K562 (cell line): ENCODE measurements around the gene ANKRD13A. TPM values are rescaled to one million over a fixed set of nuclear protein-coding genes. Genes with fewer than 3 reads are reported as not detected.

ENCODE experiments used
- ATAC-seq: fragments of 200-7000 bp; cut with Tn5 transposase; 3 replicates; pipeline ENCODE4 v1.9.1; 2020; ENCODE audit warnings: moderate library complexity
- BruUV-seq: library from RNA; stranded (reverse); fragments of 400-500 nt; replicated peaks from 2 replicates; lab custom pipeline; 2021; lab: Mats Ljungman, UMichigan
- CTCF ChIA-PET: fragments of 300-600 bp; formaldehyde crosslinking; extraction: SDS; loops from one replicate; lab custom pipeline; 2021; ENCODE audit warnings: low intra/inter-chr PET ratio; lab: Yijun Ruan, JAX
- POLR2A ChIA-PET: fragments of 300-600, 350-650 bp; sonication (Branson Sonifier 250); formaldehyde crosslinking; extraction: SDS; loops from one replicate; lab custom pipeline; 2021; ENCODE audit warnings: antibody characterized with exemption, inconsistent platforms; lab: Yijun Ruan, JAX
- DNase-seq, 4 experiments: peaks; one replicate each; pipeline versions ENCODE4 v3.0.0 to v3.0.0-alpha.2; 2011 to 2018; ENCODE audit warnings: low spot score in 3 of 4, mixed read lengths in 3 of 4; ENCODE audit errors: extremely low read depth in 1 of 4
- FAIRE-seq: peaks from 2 replicates; lab custom pipeline; 2011; peaks lifted over from hg19 to GRCh38; lab: Jason Lieb, UNC
- H2AFZ ChIP-seq: 2 replicates; pipeline ENCODE4 v1.6.0; 2011; ENCODE audit warnings: low read depth, low read length, control low read depth, inconsistent platforms
- H3K27ac ChIP-seq: fragments of 200-600 bp; 3 replicates; pipeline ENCODE4 v1.8.0; 2011; ENCODE audit warnings: low read depth, mild to moderate bottlenecking, control low read depth, inconsistent platforms, low read length, moderate library complexity, mixed read lengths; ENCODE audit errors: extremely low read depth
- H3K27me3 ChIP-seq, 2 experiments: fragments of 300-600 bp in 1 of 2; 2 replicates in 1 of 2; 3 replicates in 1 of 2; pipeline versions ENCODE4 v1.6.0 to v1.8.0; 2011; ENCODE audit warnings: inconsistent platforms in 2 of 2, low read length in 2 of 2, mild to moderate bottlenecking in 1 of 2, mixed read lengths in 1 of 2, moderate library complexity in 1 of 2; ENCODE audit not compliant: control insufficient read depth in 2 of 2, insufficient read depth in 2 of 2
- H3K36me3 ChIP-seq: fragments of 300-600 bp; 3 replicates; pipeline ENCODE4 v1.8.0; 2011; ENCODE audit warnings: mild to moderate bottlenecking, low read length, inconsistent platforms; ENCODE audit not compliant: control insufficient read depth, insufficient read depth
- H3K4me1 ChIP-seq, 2 experiments: fragments of 200-600 bp in 1 of 2; replicated peaks in 1 of 2; 2 replicates in 1 of 2; 3 replicates in 1 of 2; pipeline versions ENCODE4 v1.5.1 to v1.8.0; 2011; ENCODE audit warnings: inconsistent platforms in 2 of 2, low read length in 2 of 2, mild to moderate bottlenecking in 1 of 2, mixed read lengths in 1 of 2, moderate library complexity in 1 of 2; ENCODE audit not compliant: control insufficient read depth in 2 of 2, insufficient read depth in 2 of 2
- H3K4me2 ChIP-seq: 2 replicates; pipeline ENCODE4 v1.6.1; 2011; ENCODE audit warnings: low read length, control low read depth, inconsistent platforms, mixed read lengths; ENCODE audit not compliant: insufficient read depth
- H3K4me3 ChIP-seq: fragments of 200-600 bp; sonication (generic), shearing (Covaris generic); 2 replicates; pipeline ENCODE4 v1.5.1; 2016; ENCODE audit warnings: control low read depth, inconsistent platforms
- H3K79me2 ChIP-seq: fragments of 200-600 bp; 3 replicates; pipeline ENCODE4 v1.8.0; 2011; ENCODE audit warnings: low read length, inconsistent platforms; ENCODE audit not compliant: control insufficient read depth, insufficient read depth
- H3K9ac ChIP-seq, 2 experiments: 2 replicates each; pipeline versions ENCODE4 v1.6.0 to v1.6.1; 2011; ENCODE audit warnings: low read depth in 2 of 2, low read length in 2 of 2, control low read depth in 1 of 2, inconsistent platforms in 1 of 2, mild to moderate bottlenecking in 1 of 2, mixed read lengths in 1 of 2; ENCODE audit not compliant: insufficient read depth in 1 of 2
- H3K9me1 ChIP-seq: one replicate; pipeline ENCODE4 v1.6.0; 2011; ENCODE audit warnings: inconsistent platforms, mild to moderate bottlenecking, low read length, moderate library complexity; ENCODE audit not compliant: control insufficient read depth, insufficient read depth
- H3K9me3 ChIP-seq: replicated peaks from 2 replicates; pipeline ENCODE4 v1.5.1; 2011; ENCODE audit warnings: low read depth, low read length, inconsistent platforms; ENCODE audit not compliant: control insufficient read depth, insufficient read depth
- H4K20me1 ChIP-seq: replicated peaks from 2 replicates; pipeline ENCODE4 v1.6.1; 2011; ENCODE audit warnings: low read length, inconsistent platforms, mixed read lengths; ENCODE audit not compliant: control insufficient read depth, insufficient read depth
- BRD4 ChIP-seq: fragments of 200-600 bp; sonication (generic); IDR thresholded peaks from 2 replicates; pipeline ENCODE4 v1.6.1; 2017; ENCODE audit warnings: inconsistent platforms
- DACH1 ChIP-seq: fragments of 450-650 bp; IDR thresholded peaks from 2 replicates; pipeline ENCODE4 v1.6.1; 2018; ENCODE audit not compliant: partially characterized antibody
- IFI16 ChIP-seq: fragments of 250-450 bp; sonication (Bioruptor Pico); IDR thresholded peaks from 2 replicates; pipeline ENCODE4 v2.1.2; 2022; ENCODE audit warnings: mild to moderate bottlenecking, inconsistent platforms
- PHF20 ChIP-seq: fragments of 450-650 bp; IDR thresholded peaks from 2 replicates; pipeline ENCODE4 v1.6.1; 2018; ENCODE audit not compliant: partially characterized antibody
- POU5F1 ChIP-seq: fragments of 150-350 bp; IDR thresholded peaks from 2 replicates; pipeline ENCODE4 v1.6.1; 2014; ENCODE audit warnings: borderline replicate concordance, low read length, low read depth, mild to moderate bottlenecking; ENCODE audit not compliant: partially characterized antibody
- ZBTB2 ChIP-seq: fragments of 450-650 bp; IDR thresholded peaks from 2 replicates; pipeline ENCODE4 v1.6.1; 2016; ENCODE audit warnings: antibody characterized with exemption
- ZNF24 ChIP-seq: fragments of 450-650 bp; IDR thresholded peaks from 2 replicates; pipeline ENCODE4 v1.6.1; 2016
- ZNF511 ChIP-seq: sonication (generic); formaldehyde crosslinking; IDR thresholded peaks from 2 replicates; pipeline ENCODE4 v1.8.0; 2022; ENCODE audit warnings: mild to moderate bottlenecking, missing genetic modification reagents
- ZNF583 ChIP-seq: fragments of 250-450 bp; sonication (Bioruptor Pico); IDR thresholded peaks from 2 replicates; pipeline ENCODE4 v1.4.0; 2020
- ZNF609 ChIP-seq: sonication (generic); formaldehyde crosslinking; IDR thresholded peaks from 2 replicates; pipeline ENCODE4 v1.8.1; 2023; ENCODE audit warnings: missing genetic modification reagents, mild to moderate bottlenecking, borderline replicate concordance
- ZNF740 ChIP-seq, 3 experiments: fragments of 200-800 bp in 1 of 3; sonication (Bioruptor generic) in 1 of 3; sonication (generic) in 1 of 3; formaldehyde crosslinking in 1 of 3; IDR thresholded peaks; 2 replicates each; pipeline versions ENCODE4 v1.6.1 to v1.8.0; 2016 to 2022; ENCODE audit warnings: mild to moderate bottlenecking in 2 of 3, missing compliant biosample characterization in 2 of 3, missing genetic modification characterization in 2 of 3, missing genetic modification reagents in 1 of 3
- in situ Hi-C: fragments of 300-500 bp; cut with MboI; formaldehyde crosslinking; loops from 4 replicates; pipeline ENCODE4 v1.15.0; 2018; ENCODE audit warnings: inconsistent platforms, mixed read lengths
- intact Hi-C: fragments of 100-400 bp; cut with micrococcal nuclease; formaldehyde crosslinking; loops from 2 replicates; pipeline ENCODE4 v1.14.2; 2022
- polyA plus RNA-seq, 8 experiments: library from polyadenylated mRNA; depleted of rRNA in 4 of 8; stranded (reverse) in 5 of 8; unstranded in 3 of 8; fragments of >200 nt; fragmentation: Nextera tagmentation in 2 of 8; fragmentation: Illumina TruSeq in 1 of 8; extraction: Ambion mirVana in 2 of 8; extraction: Trizol in 1 of 8; gene quantifications; 2 replicates each; pipeline versions ENCODE4 v1.2.1 to v1.2.3, GENCODE V29; 2011 to 2014; ENCODE audit warnings: inconsistent platforms in 1 of 8, missing spikeins in 1 of 8
- total RNA-seq, 7 experiments: library from RNA; depleted of rRNA in 6 of 7; stranded (reverse); fragments of >200 nt in 6 of 7; fragmentation: Illumina TruSeq in 2 of 7; extraction: Trizol in 2 of 7; gene quantifications; 2 replicates each; pipeline versions ENCODE4 v1.2.1 to v1.2.3, GENCODE V29; 2011 to 2021; ENCODE audit warnings: low replicate concordance in 1 of 7

Gene ANKRD13A
- total and polyA plus RNA-seq, 9 of the 15 experiments (the other 6 are each of a cell fraction or from before 2014, with no cell fraction given) = 5.0 to 55.0 (median 41.5) TPM

GRCh38 chr12:109998904-109999648, at the start of gene ANKRD13A (continued):
- TF ChIP-seq ZNF609 (CRISPR knock-in tag) (peak; percentile 85; the same call in 1 of the 2 replicates), DACH1 (no peak)

GRCh38 chr12:109950625-109951024, 48.6 kb upstream of the ANKRD13A start:
- no peak for DNase-seq
- intact Hi-C loops = no loop called here
- Histone ChIP-seq H3K27ac (no peak overlapping the region), H4K20me1 (no peaks in the 10 kb centered on the region), H3K4me1 (no peaks in the 10 kb centered on the region), H3K9ac (no peak overlapping the region), H3K4me2 (no peak overlapping the region), H3K27me3 (no peaks in the 10 kb centered on the region), H2AFZ (no peak overlapping the region), H3K4me3 (no peak overlapping the region), H3K9me1 (no peaks in the 10 kb centered on the region), H3K9me3 (no peaks in the 10 kb centered on the region), H3K79me2 (no peaks in the 10 kb centered on the region), H3K36me3 (peaks cover 67% of the 10 kb centered on the region)
- no peak for FAIRE-seq
- POLR2A ChIA-PET = interaction anchor here (0.6 to 1.0 kb wide), 2 partner anchors 17 to 39 kb away, joined by 3 read pairs; no protein-coding TSS in a partner anchor
- ATAC-seq = no peak
- in situ Hi-C loops = no loop called here
- CTCF ChIA-PET = no interaction called here
- BruUV-seq = no TSS peak
- TF ChIP-seq PHF20 (no peak), ZBTB2 (no peak), ZNF511 (CRISPR knock-in tag) (no peak), ZNF740 (CRISPR knock-in tag; IDR thresholded peaks at IDR 0.05) (no peak), ZNF740 (tag; IDR thresholded peaks at IDR 0.05) (no peak), BRD4 (no peak), IFI16 (CRISPR knock-in tag) (no peak), ZNF583 (CRISPR knock-in tag) (no peak), POU5F1 (no peak), ZNF24 (no peak)
